Panc1 (cell line): Measurements from ENCODE around the gene C12orf57.

Experiments used
- POLR2AphosphoS5 ChIP-seq: IDR thresholded peaks from 2 replicates; pipeline ENCODE4 v1.6.1; 2012; ENCODE audit warnings: mild to moderate bottlenecking, low read depth, low read length, moderate library complexity
- TCF7L2 ChIP-seq: IDR thresholded peaks from 2 replicates; pipeline ENCODE4 v1.6.1; 2011; ENCODE audit warnings: mild to moderate bottlenecking, low read depth, low read length, inconsistent platforms
- TF ChIP-seq, protein P1 (sequence below): fragments of 450-650 bp; IDR thresholded peaks from 2 replicates; pipeline ENCODE4 v1.5.1; 2017; ENCODE audit warnings: mild to moderate bottlenecking
- TF ChIP-seq, protein P2 (sequence below), 2 experiments: IDR thresholded peaks; 2 replicates each; pipeline ENCODE4 v1.6.1; 2011 to 2012; ENCODE audit warnings: low read depth in 2 of 2, control low read depth in 1 of 2, low read length in 1 of 2, mild to moderate bottlenecking in 1 of 2, moderate library complexity in 1 of 2; ENCODE audit not compliant: insufficient read depth in 1 of 2

DNA sequence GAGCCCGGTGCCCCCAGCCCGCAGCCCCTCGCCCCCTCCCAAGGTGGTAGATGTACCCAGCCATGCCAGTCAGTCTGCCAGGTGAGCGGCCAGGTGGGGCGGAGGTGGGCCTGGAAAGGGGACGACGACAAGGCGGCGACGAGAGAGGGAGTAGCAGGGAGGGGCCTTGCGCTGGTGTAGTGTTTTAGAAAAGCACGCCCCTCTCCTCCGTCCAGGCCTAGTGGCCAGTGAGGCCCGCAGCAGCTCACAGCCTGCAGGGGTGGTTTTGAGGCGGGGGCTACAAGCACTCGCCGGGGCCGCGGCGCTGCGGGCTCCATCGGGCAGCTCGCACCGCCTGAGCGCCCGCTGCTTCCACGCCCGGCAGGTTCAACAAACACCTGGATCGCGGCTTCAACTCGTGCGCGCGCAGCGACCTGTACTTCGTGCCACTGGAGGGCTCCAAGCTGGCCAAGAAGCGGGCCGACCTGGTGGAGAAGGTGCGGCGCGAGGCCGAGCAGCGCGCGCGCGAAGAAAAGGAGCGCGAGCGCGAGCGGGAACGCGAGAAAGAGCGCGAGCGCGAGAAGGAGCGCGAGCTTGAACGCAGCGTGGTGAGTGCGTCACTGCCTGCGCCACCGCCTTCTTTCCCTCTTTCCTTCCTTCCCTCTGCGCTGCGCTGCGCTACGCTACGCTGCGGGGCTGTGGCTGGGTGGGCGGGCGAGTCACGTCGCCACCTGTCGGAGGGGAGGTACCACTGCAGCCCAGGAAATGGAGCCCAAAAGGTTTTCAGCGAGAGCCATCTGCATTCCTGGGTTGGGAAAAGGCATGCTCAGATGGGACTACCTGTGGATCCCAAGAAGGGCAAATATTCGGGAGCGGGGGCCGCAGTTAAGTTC lies 6.1 kb upstream of the C12orf57 start:
- TF ChIP-seq, protein P1, sequence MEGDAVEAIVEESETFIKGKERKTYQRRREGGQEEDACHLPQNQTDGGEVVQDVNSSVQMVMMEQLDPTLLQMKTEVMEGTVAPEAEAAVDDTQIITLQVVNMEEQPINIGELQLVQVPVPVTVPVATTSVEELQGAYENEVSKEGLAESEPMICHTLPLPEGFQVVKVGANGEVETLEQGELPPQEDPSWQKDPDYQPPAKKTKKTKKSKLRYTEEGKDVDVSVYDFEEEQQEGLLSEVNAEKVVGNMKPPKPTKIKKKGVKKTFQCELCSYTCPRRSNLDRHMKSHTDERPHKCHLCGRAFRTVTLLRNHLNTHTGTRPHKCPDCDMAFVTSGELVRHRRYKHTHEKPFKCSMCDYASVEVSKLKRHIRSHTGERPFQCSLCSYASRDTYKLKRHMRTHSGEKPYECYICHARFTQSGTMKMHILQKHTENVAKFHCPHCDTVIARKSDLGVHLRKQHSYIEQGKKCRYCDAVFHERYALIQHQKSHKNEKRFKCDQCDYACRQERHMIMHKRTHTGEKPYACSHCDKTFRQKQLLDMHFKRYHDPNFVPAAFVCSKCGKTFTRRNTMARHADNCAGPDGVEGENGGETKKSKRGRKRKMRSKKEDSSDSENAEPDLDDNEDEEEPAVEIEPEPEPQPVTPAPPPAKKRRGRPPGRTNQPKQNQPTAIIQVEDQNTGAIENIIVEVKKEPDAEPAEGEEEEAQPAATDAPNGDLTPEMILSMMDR = peak; percentile 91
- TF ChIP-seq POLR2AphosphoS5 = peak; percentile 84
- TF ChIP-seq, protein P2, sequence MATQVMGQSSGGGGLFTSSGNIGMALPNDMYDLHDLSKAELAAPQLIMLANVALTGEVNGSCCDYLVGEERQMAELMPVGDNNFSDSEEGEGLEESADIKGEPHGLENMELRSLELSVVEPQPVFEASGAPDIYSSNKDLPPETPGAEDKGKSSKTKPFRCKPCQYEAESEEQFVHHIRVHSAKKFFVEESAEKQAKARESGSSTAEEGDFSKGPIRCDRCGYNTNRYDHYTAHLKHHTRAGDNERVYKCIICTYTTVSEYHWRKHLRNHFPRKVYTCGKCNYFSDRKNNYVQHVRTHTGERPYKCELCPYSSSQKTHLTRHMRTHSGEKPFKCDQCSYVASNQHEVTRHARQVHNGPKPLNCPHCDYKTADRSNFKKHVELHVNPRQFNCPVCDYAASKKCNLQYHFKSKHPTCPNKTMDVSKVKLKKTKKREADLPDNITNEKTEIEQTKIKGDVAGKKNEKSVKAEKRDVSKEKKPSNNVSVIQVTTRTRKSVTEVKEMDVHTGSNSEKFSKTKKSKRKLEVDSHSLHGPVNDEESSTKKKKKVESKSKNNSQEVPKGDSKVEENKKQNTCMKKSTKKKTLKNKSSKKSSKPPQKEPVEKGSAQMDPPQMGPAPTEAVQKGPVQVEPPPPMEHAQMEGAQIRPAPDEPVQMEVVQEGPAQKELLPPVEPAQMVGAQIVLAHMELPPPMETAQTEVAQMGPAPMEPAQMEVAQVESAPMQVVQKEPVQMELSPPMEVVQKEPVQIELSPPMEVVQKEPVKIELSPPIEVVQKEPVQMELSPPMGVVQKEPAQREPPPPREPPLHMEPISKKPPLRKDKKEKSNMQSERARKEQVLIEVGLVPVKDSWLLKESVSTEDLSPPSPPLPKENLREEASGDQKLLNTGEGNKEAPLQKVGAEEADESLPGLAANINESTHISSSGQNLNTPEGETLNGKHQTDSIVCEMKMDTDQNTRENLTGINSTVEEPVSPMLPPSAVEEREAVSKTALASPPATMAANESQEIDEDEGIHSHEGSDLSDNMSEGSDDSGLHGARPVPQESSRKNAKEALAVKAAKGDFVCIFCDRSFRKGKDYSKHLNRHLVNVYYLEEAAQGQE (IDR thresholded peaks at IDR 0.05; ENCODE audit: insufficient read depth in 1 of 2, low read depth in 2 of 2, low read length in 1 of 2) = 0 out of 4 replicates have a peak, but pooled peaks of 1 of the 2 experiments have one; percentile 21
- TF ChIP-seq TCF7L2 = no peak
